Measurements from ENCODE around the gene L1TD1.

- no peak for TF ChIP-seq CTCF (IDR thresholded peaks at IDR 0.05)
- no peak for TF ChIP-seq POLR2A (IDR thresholded peaks at IDR 0.05)
Observed at GRCh38 chr1:62228883-62229187, 34.2 kb downstream of the L1TD1 start.

Data from testis (tissue), 2 donors.